Pancreas (tissue), 10 donors: ENCODE measurements around the gene PKP3. TPM values are rescaled to one million over a fixed set of nuclear protein-coding genes. Genes with fewer than 3 reads are reported as not detected.
"Not testable (repeated sequence)": the region's sequence is repeated elsewhere in the genome, so short reads cannot be mapped to it uniquely, and the experiment has no call there.

Experiments
- ATAC-seq, 4 donors: fragments of 200-7000 bp; cut with Tn5 transposase; one replicate each; pipeline versions ENCODE4 v1.8.0 to v1.9.1; 2020; ENCODE audit warnings: mild to moderate bottlenecking in 4 of 4, moderate library complexity in 4 of 4
- DNase-seq, 6 donors: peaks; one replicate each; pipeline ENCODE4 v3.0.0-alpha.2; 2020
- FAIRE-seq: peaks from 2 replicates; lab custom pipeline; 2012; peaks lifted over from hg19 to GRCh38; lab: Jason Lieb, UNC
- H3K27ac ChIP-seq, 4 donors: fragments of 200-600 bp; sonication (generic); 1 replicate in 3 of 4; 2 replicates in 1 of 4; pipeline versions ENCODE4 v1.5.0 to v1.8.0; 2020
- H3K27me3 ChIP-seq, 4 donors: fragments of 200-600 bp; one replicate each; pipeline ENCODE4 v1.8.0; 2021
- H3K36me3 ChIP-seq, 3 donors: fragments of 200-600 bp; sonication (generic) in 1 of 3; one replicate each; pipeline versions ENCODE4 v1.5.0 to v1.8.0; 2020 to 2021
- H3K4me1 ChIP-seq, 3 donors: fragments of 200-600 bp; one replicate each; pipeline ENCODE4 v1.8.0; 2021
- H3K4me3 ChIP-seq, 4 donors: fragments of 200-600 bp; sonication (generic) in 2 of 4; one replicate each; pipeline versions ENCODE4 v1.5.0 to v1.8.0; 2020 to 2021
- H3K9me3 ChIP-seq, 4 donors: fragments of 200-600 bp; one replicate each; pipeline ENCODE4 v1.8.0; 2021
- CTCF ChIP-seq, 4 donors: fragments of 200-600 bp; sonication (generic) in 3 of 4; IDR thresholded peaks; one replicate each; pipeline versions ENCODE4 v1.5.0 to v1.8.0; 2021; ENCODE audit warnings: antibody characterized with exemption in 4 of 4
- WGBS, 2 donors: extraction: QIAGEN DNeasy Blood & Tissue Kit; methylation state at CpG; one replicate each; pipeline ENCODE4 v1.1.7; 2013; 5-methylcytosine and 5-hydroxymethylcytosine counted together
- intact Hi-C, 3 donors: fragments of 100-400 bp; cut with DNase I; formaldehyde crosslinking; loops; one replicate each; pipeline versions ENCODE4 v1.11.1 to v1.14.2; 2022
- polyA plus RNA-seq, 2 donors: library from polyadenylated mRNA; stranded (reverse); fragments of 200-250 nt; gene quantifications; one replicate each; pipeline ENCODE4 v1.2.3, GENCODE V29; 2013
- total RNA-seq, 6 donors: library from RNA; stranded (reverse); fragmentation: NEBNext Ultra II Directional in 4 of 6; extraction: Animal tissue kit (Norgen Biotek cat#: 25700) in 4 of 6; gene quantifications; one replicate each; pipeline versions ENCODE4 v1.2.1 to v1.2.4, GENCODE V29; 2021 to 2023
- donor health status: healthy with polysubstance abuse.
- donor health status: DM: no; HTN: no; CAD: no; lungs with moderate emphysema.
- donor health status: DM: no; HTN: no; CAD: no.
- donor health status: control.
- donor health status: control.
- donor health status: Bipolar disorder and iron deficiency.
- donor health status: DM: yes; HTN: yes; CAD: no.
- donor health status: DM: no; HTN: no; CAD: no.
- donor health status: DM: no; HTN: no; CAD: no.
- donor health status: DM: yes; HTN: yes; CAD: no.

Gene PKP3
- total and polyA plus RNA-seq, 8 donors, result 23.4 to 50.5 (median 30.5) TPM

- intact Hi-C loops, result no loop called here
- ATAC-seq, result no peak
- Histone ChIP-seq H3K4me3 (no peak overlapping the region), H3K9me3 (no peaks in the 10 kb centered on the region), H3K4me1 (peaks cover 0 to 4% (median 0%) of the 10 kb centered on the region in 3 donors), H3K36me3 (no peaks in the 10 kb centered on the region), H3K27ac (no peak overlapping the region), H3K27me3 (no peaks in the 10 kb centered on the region)
- TF ChIP-seq CTCF (IDR thresholded peaks at IDR 0.05), result no peak
- FAIRE-seq, result no peak
- DNase-seq, result peak in 3 of 6 donors; percentile 23 to 67 (median 44)
- 92 to 93% methylated on average over 18 to 21 of the region's 21 CpGs for WGBS, 2 donors
Measured at GRCh38 chr11:420911-421321, 26.9 kb downstream of the PKP3 start.

- Histone ChIP-seq H3K9me3 (no peaks in the 10 kb centered on the region), H3K36me3 (no peaks in the 10 kb centered on the region), H3K27me3 (no peaks in the 10 kb centered on the region), H3K27ac (no peak overlapping the region), H3K4me1 (no peaks in the 10 kb centered on the region), H3K4me3 (no peak overlapping the region)
- DNase-seq (no peak), ATAC-seq (no peak), FAIRE-seq (no peak)
- 81 to 84% methylated on average over 10 of the region's 10 CpGs for WGBS, 2 donors
- TF ChIP-seq CTCF (IDR thresholded peaks at IDR 0.05), result no peak
- intact Hi-C loops, result no loop called here
Measured at GRCh38 chr11:422249-422656, 28.2 kb downstream of the PKP3 start.

- Histone ChIP-seq H3K4me1 (no peaks in the 10 kb centered on the region), H3K27ac (no peak overlapping the region), H3K4me3 (no peak overlapping the region), H3K36me3 (no peaks in the 10 kb centered on the region), H3K9me3 (no peaks in the 10 kb centered on the region), H3K27me3 (no peaks in the 10 kb centered on the region)
- FAIRE-seq, result no peak
- 87 to 91% methylated on average over 4 of the region's 4 CpGs for WGBS, 2 donors
- no peak for DNase-seq
- no peak for ATAC-seq
- intact Hi-C loops, result no loop called here
- no peak for TF ChIP-seq CTCF (IDR thresholded peaks at IDR 0.05)
Measured at GRCh38 chr11:424232-424631, 30.2 kb downstream of the PKP3 start.

GRCh38 chr11:424766-425165 lies 30.8 kb downstream of the PKP3 start:
- H3K27ac ChIP-seq, ATAC-seq, H3K4me3 ChIP-seq, FAIRE-seq, H3K36me3 ChIP-seq, H3K9me3 ChIP-seq, intact Hi-C loops, H3K4me1 ChIP-seq, DNase-seq, H3K27me3 ChIP-seq: not testable (repeated sequence)
- 80 to 81% methylated on average over 26 to 36 of the region's 45 CpGs for WGBS, 2 donors

- H3K9me3 ChIP-seq, result no peaks in the 10 kb centered on the region
- H3K27me3 ChIP-seq, result no peaks in the 10 kb centered on the region
- no peak for DNase-seq
- no peak for FAIRE-seq
- no peak overlapping the region for H3K27ac ChIP-seq
- no peak overlapping the region for H3K4me3 ChIP-seq
- intact Hi-C loops, result no loop called here
- no peaks in the 10 kb centered on the region for H3K4me1 ChIP-seq
- no peak for ATAC-seq
- WGBS, 2 donors, result 76 to 84% methylated on average over 4 of the region's 4 CpGs
- H3K36me3 ChIP-seq, result no peaks in the 10 kb centered on the region
- TF ChIP-seq CTCF (IDR thresholded peaks at IDR 0.05), result no peak
Measured at GRCh38 chr11:425301-425700, 31.3 kb downstream of the PKP3 start.
